Activated T-cell treated with anti-CD3 and anti-CD28 coated beads, Interleukin-2, amount 50 U/mL, for 72 hours (primary cell): Measurements from ENCODE around the gene LCE3A. TPM values are rescaled to one million over a fixed set of nuclear protein-coding genes. Genes with fewer than 3 reads are reported as not detected.
A peak's percentile ranks its signal among the peaks of the same experiment; 100 is the strongest.
"Not testable (repeated sequence)": the region's sequence is repeated elsewhere in the genome, so short reads cannot be mapped to it uniquely, and the experiment has no call there.

Experiments used
- ATAC-seq, 2 donors: fragments of 150-1000 bp; cut with Tn5 transposase; replicated peaks in 1 of 2; 2 replicates each; pipeline ENCODE4 v1.10.0; 2021; ENCODE audit warnings: moderate library complexity in 2 of 2, mild to moderate bottlenecking in 1 of 2
- DNase-seq, 2 donors: peaks; one replicate each; pipeline ENCODE4 v3.0.0; 2021 to 2022; ENCODE audit warnings: mixed read lengths in 1 of 2
- H3K27ac Mint-ChIP-seq: one replicate; pipeline ENCODE4 v1.8.0; 2022; ENCODE audit warnings: mild to moderate bottlenecking, moderate library complexity, mixed read lengths
- H3K27me3 Mint-ChIP-seq: one replicate; pipeline ENCODE4 v1.8.0; 2022; ENCODE audit warnings: low read depth, mixed read lengths
- H3K36me3 Mint-ChIP-seq, 2 donors: one replicate each; pipeline ENCODE4 v1.8.0; 2022; ENCODE audit warnings: mixed read lengths in 2 of 2, mild to moderate bottlenecking in 1 of 2; ENCODE audit not compliant: insufficient read depth in 2 of 2
- H3K4me1 Mint-ChIP-seq: one replicate; pipeline ENCODE4 v1.8.0; 2022; ENCODE audit warnings: low read depth, mixed read lengths
- H3K4me3 Mint-ChIP-seq, 2 donors: one replicate each; pipeline ENCODE4 v1.8.0; 2022; ENCODE audit warnings: mild to moderate bottlenecking in 2 of 2, mixed read lengths in 2 of 2, moderate library complexity in 2 of 2
- H3K9me3 Mint-ChIP-seq, 2 donors: one replicate each; pipeline ENCODE4 v1.8.0; 2022; ENCODE audit warnings: mixed read lengths in 2 of 2
- total RNA-seq, 2 donors: library from RNA; stranded (reverse); gene quantifications; one replicate each; pipeline ENCODE4 v1.2.3, GENCODE V29; 2022

LCE3A gene
- total RNA-seq, 2 donors from 2014 or later: not detected

GRCh38 chr1:152623203-152623844, 421 bp upstream of the LCE3A start:
- H3K4me1 Mint-ChIP-seq: no peaks in the 10 kb centered on the region
- DNase-seq (peak; percentile 19 to 31), ATAC-seq (peak; percentile 29 to 48)
- H3K27ac Mint-ChIP-seq: no peak overlapping the region
- H3K36me3 Mint-ChIP-seq: peaks cover 0 to 1% of the 10 kb centered on the region in 2 donors
- no peak overlapping the region for H3K4me3 Mint-ChIP-seq
- peaks cover 21% of the 10 kb centered on the region for H3K27me3 Mint-ChIP-seq
- peaks cover 2 to 6% of the 10 kb centered on the region in 2 donors for H3K9me3 Mint-ChIP-seq

GRCh38 chr1:152621993-152622392, 910 bp downstream of the LCE3A start:
- H3K9me3 Mint-ChIP-seq: peaks cover 2 to 6% of the 10 kb centered on the region in 2 donors
- DNase-seq: no peak
- peaks cover 0 to 2% of the 10 kb centered on the region in 2 donors for H3K36me3 Mint-ChIP-seq
- no peaks in the 10 kb centered on the region for H3K4me1 Mint-ChIP-seq
- peaks cover 21% of the 10 kb centered on the region for H3K27me3 Mint-ChIP-seq
- H3K27ac Mint-ChIP-seq: no peak overlapping the region
- no peak for ATAC-seq
- no peak overlapping the region for H3K4me3 Mint-ChIP-seq

- Mint-ChIP-seq H3K4me1 (no peaks in the 10 kb centered on the region), H3K36me3 (peaks cover 0 to 2% of the 10 kb centered on the region in 2 donors), H3K9me3 (peaks cover 0 to 2% of the 10 kb centered on the region in 2 donors), H3K4me3 (no peak within 1 kb of the TSS), H3K27ac (no peak within 1 kb of the TSS), H3K27me3 (peaks cover 33% of the 10 kb centered on the region)
- DNase-seq (no peak), ATAC-seq (no peak)
Measured at GRCh38 chr1:152613511-152613910, 9.4 kb downstream of the LCE3A start, which contains the start of gene LCE3B. Gene LCE3B, plus strand, starts transcription at chr1:152613811. Its CDS starts 0 bp downstream, at chr1:152613811.

GRCh38 chr1:152599934-152600333, 23.0 kb downstream of the LCE3A start, which contains the start of gene LCE3C:
Gene LCE3C, plus strand, starts transcription at chr1:152600234. Its CDS starts 498 bp downstream, at chr1:152600732.
- Mint-ChIP-seq H3K9me3 (peaks cover 3 to 5% of the 10 kb centered on the region in 2 donors), H3K36me3 (peaks cover 4 to 5% of the 10 kb centered on the region in 2 donors), H3K4me1 (no peaks in the 10 kb centered on the region), H3K27ac (no peak within 1 kb of the TSS), H3K27me3 (peaks cover 13% of the 10 kb centered on the region), H3K4me3 (no peak within 1 kb of the TSS)
- ATAC-seq: no peak
- DNase-seq: no peak

GRCh38 chr1:152596986-152597385, 25.9 kb downstream of the LCE3A start:
- ATAC-seq (no peak), DNase-seq (no peak)
- no peaks in the 10 kb centered on the region for H3K4me1 Mint-ChIP-seq
- H3K27ac Mint-ChIP-seq: no peak overlapping the region
- peaks cover 4 to 5% of the 10 kb centered on the region in 2 donors for H3K36me3 Mint-ChIP-seq
- H3K27me3 Mint-ChIP-seq: peaks cover 13% of the 10 kb centered on the region
- no peak overlapping the region for H3K4me3 Mint-ChIP-seq
- peaks cover 3 to 5% of the 10 kb centered on the region in 2 donors for H3K9me3 Mint-ChIP-seq

GRCh38 chr1:152585586-152585985, 37.3 kb downstream of the LCE3A start:
- H3K4me3 Mint-ChIP-seq: no peak overlapping the region
- ATAC-seq: no peak
- H3K27ac Mint-ChIP-seq: no peak overlapping the region

GRCh38 chr1:152582647-152583046, 40.3 kb downstream of the LCE3A start:
- Mint-ChIP-seq H3K27me3 (peaks cover 10% of the 10 kb centered on the region), H3K9me3 (no peaks in the 10 kb centered on the region), H3K36me3 (no peaks in the 10 kb centered on the region), H3K4me3 (no peak overlapping the region), H3K4me1 (no peaks in the 10 kb centered on the region), H3K27ac (no peak overlapping the region)
- DNase-seq: no peak
- peak in 1 of 2 donors; percentile 28 for ATAC-seq

More at GRCh38 chr1:152585586-152585985, 37.3 kb downstream of the LCE3A start:
- Mint-ChIP-seq H3K4me1 (no peaks in the 10 kb centered on the region), H3K36me3 (no peaks in the 10 kb centered on the region), H3K9me3 (no peaks in the 10 kb centered on the region), H3K27me3 (no peaks in the 10 kb centered on the region)
- DNase-seq: no peak

- peaks cover 11% of the 10 kb centered on the region for H3K27me3 Mint-ChIP-seq
Measured at GRCh38 chr1:152580433-152580832, 42.5 kb downstream of the LCE3A start, which contains the start of gene LCE3D. Gene LCE3D, minus strand, starts transcription at chr1:152580516. Its CDS starts 580 bp downstream, at chr1:152579936.

GRCh38 chr1:152579526-152579925, 43.4 kb downstream of the LCE3A start:
- H3K27ac Mint-ChIP-seq, H3K4me3 Mint-ChIP-seq, H3K36me3 Mint-ChIP-seq, H3K9me3 Mint-ChIP-seq, DNase-seq, ATAC-seq, H3K4me1 Mint-ChIP-seq: not testable (repeated sequence)
- H3K27me3 Mint-ChIP-seq: peaks cover 18% of the 10 kb centered on the region

More at GRCh38 chr1:152580433-152580832, 42.5 kb downstream of the LCE3A start, which contains the start of gene LCE3D:
- Mint-ChIP-seq H3K9me3 (no peaks in the 10 kb centered on the region), H3K27ac (no peak within 1 kb of the TSS), H3K36me3 (no peaks in the 10 kb centered on the region), H3K4me1 (no peaks in the 10 kb centered on the region), H3K4me3 (no peak within 1 kb of the TSS)
- DNase-seq (no peak), ATAC-seq (no peak)

GRCh38 chr1:152577168-152577567, 45.7 kb downstream of the LCE3A start:
- ATAC-seq (peak; percentile 92 to 97), DNase-seq (peak; percentile 28 to 58)
- no peaks in the 10 kb centered on the region for H3K36me3 Mint-ChIP-seq
- H3K9me3 Mint-ChIP-seq: no peaks in the 10 kb centered on the region
- H3K4me3 Mint-ChIP-seq: no peak overlapping the region
- no peaks in the 10 kb centered on the region for H3K4me1 Mint-ChIP-seq
- H3K27me3 Mint-ChIP-seq: peaks cover 36% of the 10 kb centered on the region
- H3K27ac Mint-ChIP-seq: no peak overlapping the region

Other genes starting within 250 kb of the LCE3A start
- gene CRNN, start 208.8 kb downstream of the LCE3A start, total RNA-seq: not detected
- not detected for gene LCE5A, start 112.3 kb downstream of the LCE3A start, total RNA-seq
- gene CRCT1, start 108.6 kb downstream of the LCE3A start, total RNA-seq: not detected
- not detected for gene LCE3E, start 56.3 kb downstream of the LCE3A start, total RNA-seq
- gene LCE3D, start 42.6 kb downstream of the LCE3A start, total RNA-seq: not detected
- not detected for gene LCE3C, start 22.9 kb downstream of the LCE3A start, total RNA-seq
- gene LCE3B, start 9.3 kb downstream of the LCE3A start, total RNA-seq: not detected
- gene LCE2D, start 40.3 kb upstream of the LCE3A start, total RNA-seq: not detected
- not detected for gene LCE2C, start 52.2 kb upstream of the LCE3A start, total RNA-seq
- not detected for gene LCE2B, start 63.0 kb upstream of the LCE3A start, total RNA-seq
- gene LCE2A, start 75.2 kb upstream of the LCE3A start, total RNA-seq: not detected
- gene LCE4A, start 85.1 kb upstream of the LCE3A start, total RNA-seq: not detected
- not detected for gene KPRP, start 134.9 kb upstream of the LCE3A start, total RNA-seq
- not detected for gene LCE1F, start 152.0 kb upstream of the LCE3A start, total RNA-seq
- gene LCE1E, start 163.2 kb upstream of the LCE3A start, total RNA-seq: not detected
- gene LCE1D, start 173.6 kb upstream of the LCE3A start, total RNA-seq: not detected
- not detected for gene LCE1C, start 183.5 kb upstream of the LCE3A start, total RNA-seq
- gene LCE1B, start 188.9 kb upstream of the LCE3A start, total RNA-seq: not detected
- not detected for gene LCE1A, start 204.4 kb upstream of the LCE3A start, total RNA-seq
- gene LCE6A, start 219.8 kb upstream of the LCE3A start, total RNA-seq: not detected
- gene LCE7A, start 236.9 kb upstream of the LCE3A start, total RNA-seq: not detected